Stimulated activated CD8-positive, alpha-beta memory T cell treated with anti-CD3 and anti-CD28 coated beads, Interleukin-15, amount 100 ng/mL, for 4 hours (primary cell): Measurements from ENCODE around the gene CXXC5.

Source experiments
- DNase-seq, 2 donors: peaks; one replicate each; pipeline ENCODE4 v3.0.0-alpha.2; 2020; ENCODE audit warnings: low read depth in 2 of 2

The CXXC5 gene

GRCh38 chr5:139694556-139695177 is 46.5 kb downstream of the CXXC5 start:
- no peak for DNase-seq

GRCh38 chr5:139695178-139695573 is 47.0 kb downstream of the CXXC5 start:
- DNase-seq, result no peak

DNA sequence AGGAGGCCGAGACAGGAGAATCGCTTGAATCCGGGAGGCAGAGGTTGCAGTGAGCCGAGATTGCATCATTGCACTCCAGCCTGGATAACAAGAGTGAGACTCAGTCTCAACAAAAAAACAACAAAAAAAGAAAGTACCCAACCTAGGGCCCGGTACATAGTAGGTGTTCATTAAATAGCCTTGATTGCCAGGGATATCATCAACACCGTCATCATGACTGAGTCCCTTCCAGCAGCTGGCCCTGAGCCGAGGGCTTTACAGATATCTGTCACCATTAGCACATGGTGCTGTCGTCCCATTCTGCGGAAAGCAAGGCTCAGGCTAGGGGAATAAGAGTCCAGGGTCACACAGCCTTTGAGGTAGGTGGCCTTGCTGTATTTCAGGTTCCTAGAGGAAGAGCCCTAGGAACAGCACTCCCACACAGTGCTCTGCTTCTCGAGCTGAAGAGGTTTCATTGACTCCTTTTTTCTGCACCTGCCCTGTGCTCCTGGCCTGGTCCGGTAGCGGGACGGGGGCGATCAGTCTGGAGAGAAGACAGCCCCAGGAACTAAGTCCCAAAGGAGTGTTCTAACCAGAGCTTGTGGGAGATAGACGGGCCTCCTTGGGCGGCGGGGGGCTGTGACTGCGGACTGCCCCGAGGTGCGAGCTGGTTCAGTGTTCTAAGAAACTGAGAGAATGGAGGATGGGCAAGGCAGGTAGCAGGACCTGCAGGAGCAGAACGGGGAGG is 48.2 kb downstream of the CXXC5 start:
- DNase-seq, result no peak

DNA sequence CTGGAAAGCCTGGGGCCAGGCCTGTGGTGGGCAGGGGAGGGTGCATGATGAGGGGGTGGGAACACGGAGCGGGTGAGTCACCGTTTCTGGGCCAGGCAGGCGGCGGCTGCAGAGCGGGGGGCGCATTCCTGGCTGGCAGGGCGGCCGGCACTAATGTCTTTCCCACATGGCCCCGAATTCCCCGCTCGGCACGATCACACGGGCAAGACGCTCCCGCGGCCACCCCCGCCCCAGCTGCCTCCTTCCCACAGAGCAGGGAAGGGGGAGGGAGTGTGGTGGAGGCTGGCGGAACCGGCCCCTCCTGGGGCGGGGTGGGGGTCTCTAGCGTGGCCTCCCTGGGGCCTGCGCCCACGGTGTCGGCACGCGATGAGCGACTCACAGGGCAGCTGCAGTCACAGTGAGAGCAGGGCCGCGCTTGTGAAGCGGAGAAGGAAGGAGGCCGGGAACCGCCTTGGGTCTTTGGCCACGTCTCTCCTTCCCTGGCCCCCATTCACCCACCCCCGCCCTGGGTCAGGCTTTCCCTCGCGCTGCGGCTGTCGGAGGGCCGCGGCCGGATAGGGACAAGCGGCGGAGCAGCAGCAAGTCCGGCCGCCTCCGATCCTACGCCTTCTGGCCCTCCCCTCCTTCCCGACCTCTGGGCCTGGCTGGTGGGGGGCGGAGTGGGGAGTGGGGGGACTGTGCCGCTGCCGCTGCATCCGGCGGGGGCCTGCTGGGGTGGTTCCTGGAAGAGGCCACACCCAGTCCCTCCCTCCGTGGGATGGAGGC is 48.9 kb downstream of the CXXC5 start:
- peak in 1 of 2 donors; percentile 37 for DNase-seq

DNA sequence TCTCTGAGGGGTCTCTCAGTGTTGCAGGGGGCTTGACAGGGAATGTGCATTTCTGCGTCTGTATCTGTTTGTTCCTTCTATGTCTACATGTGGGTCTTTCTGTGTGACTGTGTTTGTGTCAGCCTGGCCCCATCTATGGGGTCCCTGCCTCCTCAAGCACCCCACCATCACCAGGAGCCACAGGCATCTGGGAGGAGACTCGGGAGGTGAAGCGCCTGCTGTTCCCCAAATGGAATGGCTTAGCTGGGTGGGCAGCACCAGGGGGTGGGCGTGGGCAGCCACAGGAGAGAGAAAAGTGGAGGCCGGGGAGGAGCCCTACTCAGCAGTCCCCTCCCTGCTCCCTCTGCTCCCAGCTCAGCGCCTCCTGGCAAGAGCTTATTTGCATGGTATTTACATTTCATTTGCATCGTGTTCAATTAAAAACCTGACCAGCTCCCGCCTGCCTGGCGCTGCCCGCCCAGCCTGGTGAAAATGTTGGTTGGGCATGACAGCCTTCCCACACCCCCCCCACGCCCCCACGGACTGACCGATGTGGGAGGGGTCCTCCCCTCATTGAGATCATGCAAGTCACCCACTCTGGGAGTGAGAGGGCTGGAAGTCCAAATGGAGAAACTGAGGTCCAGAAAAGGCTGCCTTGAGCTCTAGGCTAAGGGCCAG is 50.5 kb downstream of the CXXC5 start:
- DNase-seq, result no peak

DNA sequence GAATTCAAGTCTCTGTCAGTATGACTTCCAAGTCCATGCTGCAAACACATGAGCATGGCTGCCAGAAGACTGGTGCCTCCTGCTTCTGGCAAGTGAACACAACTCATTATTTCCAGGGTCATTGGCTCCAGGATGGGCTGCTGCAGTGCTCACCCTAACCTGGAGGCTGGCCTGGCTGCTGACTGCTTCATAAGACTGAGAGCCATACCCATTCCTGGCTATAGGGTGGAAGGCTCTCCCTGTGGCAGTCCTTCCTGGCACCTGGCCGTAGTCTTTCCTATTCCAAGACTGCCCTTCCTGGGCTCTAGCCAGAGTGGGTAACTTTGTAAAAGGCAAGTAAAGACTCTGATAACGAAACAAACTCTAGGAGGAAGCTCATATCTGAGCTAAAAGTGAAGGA is 51.2 kb downstream of the CXXC5 start:
- DNase-seq, result no peak

- DNase-seq, result no peak
Measured at GRCh38 chr5:139700711-139701055, 52.5 kb downstream of the CXXC5 start.

DNA sequence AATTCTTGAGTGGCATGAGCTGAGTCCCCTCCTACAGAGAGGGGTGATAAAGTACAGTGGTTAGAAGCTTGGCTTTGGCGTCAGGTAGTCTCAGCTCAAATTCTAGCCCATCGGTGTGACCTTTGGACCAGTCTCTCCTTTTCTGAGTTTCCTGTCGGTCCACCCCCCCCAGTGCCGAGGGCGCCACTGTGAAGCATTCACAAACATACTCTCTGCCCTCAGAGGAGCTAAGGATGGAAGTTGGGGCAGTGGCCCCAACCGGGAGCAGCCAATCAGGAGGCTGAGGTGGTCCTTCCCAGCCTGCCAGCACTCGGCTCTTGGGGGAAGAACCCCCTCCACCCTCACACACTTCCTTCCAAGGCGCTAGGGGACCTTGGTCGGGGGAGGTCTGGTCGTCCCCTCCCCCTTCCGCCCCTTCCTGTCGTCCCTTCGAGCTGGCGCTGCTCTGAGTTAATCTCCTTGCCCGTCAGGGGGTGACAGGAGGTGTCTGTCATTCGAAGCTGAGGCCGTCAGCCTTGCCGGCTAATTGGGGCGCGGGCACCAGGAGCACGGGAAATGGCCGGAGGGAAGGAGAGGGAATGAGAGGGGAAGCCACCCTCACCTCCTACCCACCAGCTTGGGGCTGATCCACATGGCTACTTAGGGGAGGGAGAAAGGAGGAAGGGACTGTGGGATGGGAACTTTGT is 53.0 kb downstream of the CXXC5 start:
- DNase-seq, result no peak

GRCh38 chr5:139702548-139702947 is 54.4 kb downstream of the CXXC5 start:
- no peak for DNase-seq

DNA sequence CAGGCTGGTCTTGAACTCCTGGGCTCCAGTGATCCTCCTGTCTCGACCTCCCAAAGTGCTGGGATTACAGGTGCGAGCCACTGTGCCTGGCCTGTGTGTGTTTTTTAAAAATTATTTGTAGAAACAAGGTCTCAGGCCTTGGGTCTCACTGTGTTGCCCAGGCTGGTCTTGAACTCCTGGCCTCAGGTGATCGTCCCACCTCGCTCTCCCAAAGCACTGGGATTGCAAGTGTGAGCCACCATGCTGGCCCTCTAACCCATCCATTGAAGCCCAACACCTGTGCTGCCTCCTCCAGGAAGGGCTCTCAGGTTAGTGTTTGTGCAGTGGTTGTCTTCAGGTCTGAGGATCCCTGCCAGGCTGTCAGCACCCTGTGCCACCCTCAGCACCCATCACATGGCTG is 56.6 kb downstream of the CXXC5 start:
- DNase-seq, result no peak

DNA sequence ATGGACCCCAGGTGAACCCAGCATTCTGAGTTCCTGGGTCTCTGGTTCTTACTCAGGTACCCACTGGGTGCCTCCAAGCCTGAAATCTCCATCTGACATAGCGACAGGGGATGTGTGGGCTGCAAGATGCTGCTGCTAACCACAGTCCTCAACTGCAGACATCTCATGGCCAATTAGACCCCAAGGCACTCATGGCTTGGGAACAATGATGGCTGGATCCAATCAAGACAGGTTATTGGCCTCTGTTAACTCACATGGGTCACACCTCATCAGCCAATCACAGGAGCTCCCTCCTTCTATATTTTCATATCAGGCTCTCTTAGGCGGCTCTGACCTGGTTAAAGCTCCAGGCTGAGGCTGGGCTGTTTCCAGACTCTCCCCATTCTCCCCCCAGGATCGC is 57.0 kb downstream of the CXXC5 start:
- DNase-seq, result no peak

- no peak for DNase-seq
Measured at GRCh38 chr5:139705655-139706587, 57.8 kb downstream of the CXXC5 start.

GRCh38 chr5:139707445-139708003 is 59.4 kb downstream of the CXXC5 start:
- DNase-seq, result no peak

DNA sequence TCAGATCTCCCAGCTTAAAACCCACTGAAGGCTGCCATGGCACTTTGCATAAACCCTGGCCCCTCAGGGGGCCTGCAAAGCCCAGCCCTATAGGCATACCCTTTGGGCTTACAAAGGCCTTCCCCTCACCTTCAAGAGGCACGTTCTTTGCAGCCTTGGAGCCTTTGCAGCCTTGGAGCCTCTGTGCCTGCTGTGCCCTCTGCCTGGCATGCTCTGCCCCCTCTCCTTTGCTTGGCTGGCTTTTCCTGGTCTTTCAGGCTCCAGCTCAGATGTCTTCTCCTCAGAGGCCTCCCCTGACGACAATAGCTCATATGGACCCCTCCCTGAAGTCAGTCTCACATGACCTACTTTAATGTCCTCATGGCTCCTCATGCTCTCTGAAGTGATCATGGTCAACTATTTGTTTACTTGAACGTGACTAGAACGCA is 60.3 kb downstream of the CXXC5 start:
- DNase-seq, result no peak

DNA sequence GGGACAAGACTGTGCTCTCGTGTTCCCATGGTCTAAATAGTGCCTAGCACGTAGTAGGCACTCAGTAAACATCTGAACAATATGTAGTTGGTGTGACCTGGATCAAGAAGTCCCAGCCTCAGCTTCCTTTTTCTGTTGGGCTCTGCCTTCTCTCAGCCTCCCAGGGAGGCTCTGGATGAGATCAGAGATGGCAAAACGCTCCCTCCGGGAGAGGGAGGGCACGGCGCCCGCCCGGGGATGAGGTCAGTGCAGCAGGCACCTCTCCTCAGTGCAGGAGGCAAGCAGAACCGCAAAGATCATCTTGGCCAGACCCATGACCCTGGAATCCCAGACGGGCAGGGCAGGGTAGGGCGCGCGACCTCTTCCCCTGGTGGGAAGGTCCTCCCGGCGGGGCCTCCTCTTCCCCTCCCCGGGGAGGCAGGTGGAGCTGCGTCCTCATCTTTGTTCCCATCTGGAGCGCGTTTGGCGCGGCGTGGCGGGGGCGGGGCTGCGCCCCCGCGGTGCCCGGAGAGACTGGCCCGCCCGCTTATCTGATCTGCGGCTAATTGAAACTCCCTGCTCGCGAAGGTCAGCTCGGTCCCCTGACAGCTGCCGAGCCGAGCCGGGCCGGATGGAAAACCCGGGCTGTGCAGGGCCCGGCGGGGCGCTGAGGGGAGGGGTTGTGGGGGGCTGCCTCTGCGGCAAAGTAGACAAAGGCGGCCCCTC is 60.9 kb downstream of the CXXC5 start:
- no peak for DNase-seq

DNA sequence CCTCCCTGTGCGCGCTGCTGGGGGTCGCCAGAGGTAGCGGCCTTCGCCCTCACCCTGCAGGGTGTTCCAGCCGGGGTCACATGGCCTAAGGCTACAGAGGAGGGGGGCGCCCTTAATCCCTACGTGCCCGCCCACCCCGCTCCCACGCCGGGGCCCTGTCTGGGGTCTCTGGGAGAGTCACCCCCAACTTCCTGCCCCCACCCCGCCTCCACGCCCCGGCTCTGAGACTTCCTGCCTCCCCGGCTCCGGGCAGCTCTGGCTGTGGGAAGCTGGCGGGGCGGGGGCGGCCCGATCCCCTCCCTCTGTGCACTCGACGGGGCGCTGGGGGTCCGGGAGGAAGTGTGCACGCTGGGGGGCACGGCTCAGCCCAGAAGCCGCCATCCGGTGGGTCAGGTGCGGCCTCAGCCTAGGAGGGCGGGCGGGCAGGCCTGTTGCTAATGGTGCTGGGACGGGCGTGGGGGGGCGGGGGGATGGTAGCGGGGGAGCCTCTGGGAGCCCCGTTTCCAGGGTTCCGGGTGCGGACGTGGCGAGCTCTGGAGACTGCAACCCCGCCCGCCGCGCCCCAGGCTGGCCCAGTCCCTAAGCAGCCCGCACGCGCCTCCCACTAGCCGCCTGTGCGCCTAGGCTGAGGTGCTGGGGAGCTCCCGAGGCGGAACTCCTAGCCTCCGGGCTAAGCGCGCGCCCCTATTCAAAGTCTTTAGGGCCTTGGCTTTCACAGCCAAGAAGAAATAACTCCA is 61.6 kb downstream of the CXXC5 start:
- peak in 1 of 2 donors; percentile 41 for DNase-seq

GRCh38 chr5:139710319-139711066 is 62.3 kb downstream of the CXXC5 start:
- peak in 1 of 2 donors; percentile 52 for DNase-seq
